DMS79 (cell line): ENCODE data around the gene GMCL1.
"Not testable (repeated sequence)": the region's sequence is repeated elsewhere in the genome, so short reads cannot be mapped to it uniquely, and the experiment has no call there.

Experiments used
- DNase-seq: peaks from one replicate; lab custom pipeline; 2025; lab: John Stamatoyannopoulos, UW

The GMCL1 gene

DNA sequence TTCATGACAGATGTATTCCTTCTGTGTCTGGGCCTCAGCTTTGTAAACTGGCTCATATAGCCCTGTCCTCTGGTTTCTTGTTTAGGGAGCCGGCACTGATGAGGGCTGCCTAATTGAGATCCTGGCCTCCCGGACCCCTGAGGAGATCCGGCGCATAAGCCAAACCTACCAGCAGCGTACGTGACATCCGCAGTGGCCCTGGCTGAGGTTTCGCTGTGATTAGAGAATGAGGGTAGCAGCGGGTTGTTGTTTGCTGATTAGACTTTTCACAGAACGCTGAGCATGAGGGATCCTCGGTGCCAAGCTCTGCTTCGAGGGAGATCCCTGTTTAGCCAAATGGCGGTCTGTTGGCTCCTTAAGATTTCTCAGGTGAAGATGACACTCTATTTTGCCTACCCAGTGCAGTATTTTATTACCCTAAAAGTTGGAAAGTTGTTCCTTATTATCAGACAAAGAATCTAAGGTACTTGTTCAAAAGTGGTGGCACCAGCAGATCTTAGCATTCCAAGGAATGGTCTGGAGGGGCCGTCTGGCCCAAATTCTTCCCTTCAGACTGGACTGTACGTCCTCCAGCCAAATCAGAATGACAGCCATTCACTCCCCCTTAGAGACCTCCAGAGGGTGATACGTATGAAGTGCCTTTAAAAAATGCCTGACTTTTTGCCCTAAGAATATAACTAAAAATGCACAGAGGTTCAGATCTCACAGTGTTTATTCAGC is 21.5 kb upstream of the GMCL1 start:
- DNase-seq, result no peak

DNA sequence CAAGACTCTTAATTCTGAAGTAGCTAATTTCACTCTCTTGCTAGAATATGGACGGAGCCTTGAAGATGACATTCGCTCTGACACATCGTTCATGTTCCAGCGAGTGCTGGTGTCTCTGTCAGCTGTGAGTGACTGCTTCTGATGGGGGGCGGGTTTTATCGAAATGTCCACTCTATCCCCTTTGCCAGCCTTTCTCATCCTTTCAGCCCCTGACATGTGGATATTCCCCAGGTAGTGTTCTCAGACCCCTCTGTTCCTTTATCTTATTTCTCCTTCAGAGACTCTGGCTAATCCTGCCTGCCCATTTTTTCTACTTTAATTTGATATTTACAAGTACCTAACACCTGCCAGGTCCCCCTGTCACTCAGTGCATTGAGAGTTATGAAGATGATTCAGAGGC is 18.9 kb upstream of the GMCL1 start:
- DNase-seq, result no peak

- DNase-seq, result no peak
These were observed 18.4 kb upstream of the GMCL1 start for GRCh38 chr2:69811018-69811417.

GRCh38 chr2:69811591-69811990 is 17.9 kb upstream of the GMCL1 start:
- DNase-seq, result no peak

GRCh38 chr2:69815717-69816116 is 13.7 kb upstream of the GMCL1 start:
- no peak for DNase-seq

DNA sequence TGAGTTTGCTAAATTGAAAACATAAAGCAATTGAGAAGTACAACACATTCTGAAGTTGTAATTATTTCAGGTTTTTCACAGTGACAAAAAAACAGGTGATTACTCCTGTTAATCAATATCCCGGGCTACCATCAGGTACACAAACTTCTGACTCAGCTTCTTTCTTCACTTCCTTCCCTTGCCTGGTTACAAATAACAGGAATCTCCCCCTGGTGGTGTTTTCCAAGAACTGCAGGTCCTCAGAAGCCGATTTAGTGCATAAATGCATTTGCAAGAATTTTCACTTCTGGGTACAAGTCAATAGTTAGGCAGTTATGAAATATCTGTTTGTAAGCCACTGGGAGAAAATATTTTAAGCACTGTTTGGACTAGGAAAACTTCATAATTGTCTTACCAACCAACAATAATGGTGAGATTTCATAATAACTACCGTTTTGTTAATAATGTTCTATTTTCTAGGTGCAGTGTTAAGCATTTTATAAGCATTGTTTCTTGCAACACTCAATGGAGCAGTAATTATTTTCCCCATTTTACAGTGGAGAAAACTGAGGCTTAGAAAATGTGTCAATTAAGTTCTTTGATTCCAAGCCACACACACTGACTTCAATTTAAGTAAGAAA is 12.4 kb upstream of the GMCL1 start:
- peak; percentile 43 for DNase-seq

GRCh38 chr2:69817729-69818501 is 11.5 kb upstream of the GMCL1 start:
- no peak for DNase-seq

- DNase-seq, result no peak
These were observed 1.5 kb upstream of the GMCL1 start for GRCh38 chr2:69827796-69828540.

DNA sequence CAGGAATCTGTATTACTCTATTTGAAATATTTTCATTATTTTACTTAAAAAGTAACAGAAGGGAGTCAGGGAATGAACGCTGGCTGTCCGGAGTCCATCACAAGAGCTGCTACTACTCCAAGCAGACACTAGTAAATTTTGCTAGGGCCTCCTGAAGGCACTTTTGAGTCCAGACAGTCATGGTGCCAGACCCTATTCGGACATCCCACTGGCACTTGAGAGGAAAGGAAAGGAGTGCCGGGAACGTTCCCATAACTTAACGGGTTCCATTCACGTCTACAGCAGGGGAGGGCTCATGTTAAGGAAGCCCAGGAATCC is 563 bp upstream of the GMCL1 start:
- DNase-seq, result no peak

DNA sequence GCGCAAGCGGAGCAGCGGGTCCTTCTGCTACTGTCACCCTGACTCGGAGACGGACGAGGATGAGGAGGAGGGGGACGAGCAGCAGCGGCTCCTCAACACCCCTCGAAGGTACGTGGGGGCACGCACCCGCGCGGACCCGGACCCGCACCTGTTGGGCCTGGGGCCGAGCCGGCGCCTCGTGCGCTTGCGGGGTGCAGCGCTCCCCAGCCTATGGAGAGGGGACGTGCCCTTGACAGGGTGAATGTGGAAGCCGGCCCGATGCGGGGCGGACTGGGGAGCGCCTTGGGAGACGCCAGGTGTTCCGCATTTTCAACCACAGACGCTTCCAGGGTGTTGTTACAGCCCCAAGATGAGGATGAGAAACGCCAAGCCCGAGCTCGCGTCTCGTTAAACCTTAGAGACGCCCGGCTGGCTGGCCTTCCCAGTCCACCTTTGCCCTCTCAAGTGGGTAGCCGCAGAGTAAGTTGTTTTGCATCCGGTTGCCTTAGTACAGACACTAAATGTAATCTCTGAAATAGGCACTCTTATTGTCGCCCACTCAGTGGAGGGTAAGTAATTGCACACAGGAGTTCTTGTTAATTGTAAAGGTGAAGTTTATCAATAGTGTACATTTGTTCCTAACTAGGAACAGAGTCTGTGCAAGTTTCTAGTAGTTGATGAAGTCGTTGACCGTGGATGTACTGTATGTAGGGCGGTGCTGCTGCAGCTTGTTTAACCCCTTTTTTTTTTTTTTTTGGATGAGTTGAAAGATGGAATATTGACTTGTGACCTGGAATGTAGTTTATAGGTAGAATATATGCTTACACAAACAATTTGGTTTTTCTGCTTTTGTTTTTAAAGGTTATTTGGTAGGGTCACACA is 815 bp downstream of the GMCL1 start:
- peak; percentile 10 for DNase-seq

GRCh38 chr2:69830906-69831241 is 1.4 kb downstream of the GMCL1 start:
- DNase-seq, result not testable (repeated sequence)

GRCh38 chr2:69831354-69831905 is 2.0 kb downstream of the GMCL1 start:
- no peak for DNase-seq

- no peak for DNase-seq
These were observed 4.3 kb downstream of the GMCL1 start for GRCh38 chr2:69833752-69834151.

- no peak for DNase-seq
These were observed 6.2 kb downstream of the GMCL1 start for GRCh38 chr2:69835666-69836065.

- no peak for DNase-seq
These were observed 6.9 kb downstream of the GMCL1 start for GRCh38 chr2:69836316-69836715.

DNA sequence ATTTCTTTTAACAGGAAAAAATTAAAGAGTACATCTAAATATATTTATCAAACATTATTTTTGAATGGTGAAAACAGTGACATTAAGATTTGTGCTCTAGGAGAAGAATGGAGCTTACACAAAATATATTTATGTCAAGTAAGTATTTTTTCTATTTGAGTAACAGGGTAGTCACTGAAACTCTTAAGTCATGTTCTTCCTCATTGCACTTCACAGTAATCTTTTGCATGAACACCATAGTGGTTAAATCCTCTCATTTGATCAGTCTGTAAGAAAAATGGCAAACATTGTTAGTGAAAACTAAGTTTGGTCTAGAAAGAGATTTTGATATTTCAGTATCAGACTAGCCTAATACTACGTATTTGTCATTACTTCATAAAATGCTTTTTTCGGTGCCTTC is 8.1 kb downstream of the GMCL1 start:
- DNase-seq, result no peak

- DNase-seq, result no peak
These were observed 14.5 kb downstream of the GMCL1 start for GRCh38 chr2:69843993-69844392.

DNA sequence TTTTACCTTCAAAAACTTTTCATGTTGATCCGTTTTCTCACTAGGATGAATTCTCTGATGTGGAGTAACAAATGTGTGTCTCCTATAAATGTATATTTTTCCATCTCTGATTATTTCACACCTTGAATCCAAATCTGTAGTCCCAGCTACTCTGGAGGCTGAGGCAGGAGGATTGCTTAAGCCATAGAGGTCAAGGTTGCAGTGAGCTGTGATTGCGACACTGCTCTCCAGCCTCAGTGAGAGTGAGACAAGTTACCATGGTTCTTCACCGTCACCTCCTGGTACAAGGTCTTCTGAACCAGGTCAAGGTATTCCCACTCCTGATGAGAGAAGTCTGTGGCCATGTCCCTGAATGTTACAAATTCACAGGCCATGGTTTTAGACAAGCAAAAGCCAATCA is 15.1 kb downstream of the GMCL1 start:
- no peak for DNase-seq

GRCh38 chr2:69846182-69847067 is 17.0 kb downstream of the GMCL1 start:
- no peak for DNase-seq

- no peak for DNase-seq
These were observed 17.8 kb downstream of the GMCL1 start for GRCh38 chr2:69847068-69847828.
